ENCODE results near the gene PIBF1. TPM values are rescaled to one million over a fixed set of nuclear protein-coding genes. Genes with fewer than 3 reads are reported as not detected.

PIBF1 gene
- total and polyA plus RNA-seq, 2 donors, result 12.9 to 74.2 TPM

- no peak for DNase-seq (ENCODE audit: extremely low spot score)
- H3K4me1 ChIP-seq (ENCODE audit: insufficient read depth), result no peaks in the 10 kb centered on the region
- 88% methylated on average over 2 of the region's 2 CpGs for WGBS
Observed at GRCh38 chr13:72970301-72970880, 188.5 kb downstream of the PIBF1 start.

DNA sequence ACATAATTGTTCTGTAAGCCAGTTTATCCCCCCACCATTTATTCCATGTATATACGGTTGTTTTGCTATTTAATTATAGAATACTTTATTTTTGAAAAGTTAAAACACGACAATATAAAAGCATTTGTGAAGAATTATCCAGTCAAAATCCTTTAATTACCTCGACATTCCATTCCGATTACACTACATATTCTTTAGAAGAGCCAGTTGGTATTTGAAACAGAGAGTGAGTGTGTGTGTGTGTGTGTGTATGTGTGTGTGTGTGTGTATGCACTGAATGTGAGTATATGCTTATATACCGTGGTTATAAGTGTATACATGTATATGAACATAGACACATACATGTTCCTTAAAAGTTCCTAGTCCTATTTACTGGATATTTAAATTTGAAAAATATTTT lies 189.0 kb downstream of the PIBF1 start:
- WGBS, result 93% methylated on average over 5 of the region's 5 CpGs
- Histone ChIP-seq H3K4me3 (ENCODE audit: low read depth, low read length) (no peak overlapping the region), H3K36me3 (ENCODE audit: insufficient read depth) (peaks cover 4% of the 10 kb centered on the region), H3K4me1 (ENCODE audit: insufficient read depth) (no peaks in the 10 kb centered on the region), H3K27ac (ENCODE audit: low read depth) (no peak overlapping the region)
- no peak for DNase-seq (ENCODE audit: extremely low spot score)

More at GRCh38 chr13:72970301-72970880, 188.5 kb downstream of the PIBF1 start:
- no peak overlapping the region for H3K4me3 ChIP-seq (ENCODE audit: low read depth, low read length)
- no peak overlapping the region for H3K27ac ChIP-seq (ENCODE audit: low read depth)
- peaks cover 4% of the 10 kb centered on the region for H3K36me3 ChIP-seq (ENCODE audit: insufficient read depth)

GRCh38 chr13:72973234-72973633 lies 191.3 kb downstream of the PIBF1 start:
- 96% methylated on average over 1 of the region's 1 CpG for WGBS
- no peaks in the 10 kb centered on the region for H3K4me1 ChIP-seq (ENCODE audit: insufficient read depth)
- no peak for DNase-seq (ENCODE audit: extremely low spot score)
- peaks cover 4% of the 10 kb centered on the region for H3K36me3 ChIP-seq (ENCODE audit: insufficient read depth)
- no peak overlapping the region for H3K27ac ChIP-seq (ENCODE audit: low read depth)
- no peak overlapping the region for H3K4me3 ChIP-seq (ENCODE audit: low read depth, low read length)

GRCh38 chr13:72983085-72983768 lies 201.3 kb downstream of the PIBF1 start:
- Histone ChIP-seq H3K4me1 (ENCODE audit: insufficient read depth) (no peaks in the 10 kb centered on the region), H3K27ac (ENCODE audit: low read depth) (no peak overlapping the region), H3K36me3 (ENCODE audit: insufficient read depth) (no peaks in the 10 kb centered on the region), H3K4me3 (ENCODE audit: low read depth, low read length) (no peak overlapping the region)
- WGBS, result 88% methylated on average over 5 of the region's 5 CpGs
- DNase-seq (ENCODE audit: extremely low spot score), result no peak

DNA sequence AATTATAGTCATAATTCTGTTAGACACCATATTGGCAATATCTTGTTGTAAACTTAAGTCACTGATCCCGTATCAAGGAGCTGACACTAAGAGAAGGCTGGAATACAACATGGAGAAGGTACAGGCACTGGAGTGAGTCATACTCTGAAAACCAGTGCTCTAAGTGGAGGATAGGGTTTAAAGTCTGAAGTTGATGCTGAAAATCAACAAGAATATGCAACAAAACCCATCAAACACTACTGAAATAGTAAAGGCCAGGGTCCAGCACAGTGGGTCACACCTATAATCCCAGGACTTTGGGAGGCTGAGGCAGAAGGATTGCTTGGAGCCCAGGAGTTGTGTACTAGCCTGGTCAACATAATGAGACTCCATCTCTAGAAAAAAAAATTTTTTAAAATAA lies 203.7 kb downstream of the PIBF1 start:
- Histone ChIP-seq H3K36me3 (ENCODE audit: insufficient read depth) (no peaks in the 10 kb centered on the region), H3K4me1 (ENCODE audit: insufficient read depth) (no peaks in the 10 kb centered on the region), H3K4me3 (ENCODE audit: low read depth, low read length) (no peak overlapping the region), H3K27ac (ENCODE audit: low read depth) (no peak overlapping the region)
- 98% methylated on average over 1 of the region's 1 CpG for WGBS
- DNase-seq (ENCODE audit: extremely low spot score), result no peak

DNA sequence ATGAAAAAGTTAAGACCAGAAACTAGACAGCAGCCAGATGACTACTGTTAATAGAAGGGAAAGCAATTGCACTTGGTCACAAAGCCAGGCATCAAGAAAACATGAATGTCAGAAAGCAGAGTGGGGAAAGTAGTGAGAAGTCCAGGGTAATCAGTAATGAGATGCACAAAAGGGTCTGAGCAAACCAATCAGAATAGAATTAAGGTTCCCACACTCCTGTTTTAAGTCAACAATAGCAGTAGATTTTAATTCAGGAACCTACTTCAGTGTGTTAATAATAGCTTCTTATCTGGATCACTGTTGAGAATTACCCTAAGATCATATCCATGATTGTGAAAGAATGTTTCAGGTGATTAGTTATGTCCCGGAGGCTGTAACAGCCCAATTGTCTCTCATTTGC lies 204.3 kb downstream of the PIBF1 start:
- 87% methylated on average over 1 of the region's 1 CpG for WGBS
- Histone ChIP-seq H3K27ac (ENCODE audit: low read depth) (no peak overlapping the region), H3K4me1 (ENCODE audit: insufficient read depth) (no peaks in the 10 kb centered on the region), H3K4me3 (ENCODE audit: low read depth, low read length) (no peak overlapping the region), H3K36me3 (ENCODE audit: insufficient read depth) (no peaks in the 10 kb centered on the region)
- DNase-seq (ENCODE audit: extremely low spot score), result no peak

DNA sequence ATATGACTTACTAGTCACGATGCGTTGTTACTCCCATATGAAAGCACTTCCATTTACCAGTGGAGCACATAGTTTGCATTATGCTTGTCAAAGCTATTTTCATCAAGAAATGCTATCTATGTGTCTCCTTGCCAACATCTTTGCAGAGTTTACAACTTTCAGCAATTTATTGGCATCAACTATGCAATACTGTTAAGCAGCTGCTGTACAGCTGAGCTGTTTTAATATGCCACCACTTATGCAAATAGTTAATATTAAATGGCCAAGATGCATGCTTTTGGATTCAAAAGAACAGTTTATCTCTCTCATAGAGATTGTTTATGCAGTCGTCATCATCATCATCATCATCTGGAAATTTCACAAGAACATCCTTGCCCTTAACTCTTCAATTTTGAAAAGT lies 209.0 kb downstream of the PIBF1 start:
- Histone ChIP-seq H3K4me1 (ENCODE audit: insufficient read depth) (no peaks in the 10 kb centered on the region), H3K27ac (ENCODE audit: low read depth) (no peak overlapping the region), H3K36me3 (ENCODE audit: insufficient read depth) (no peaks in the 10 kb centered on the region), H3K4me3 (ENCODE audit: low read depth, low read length) (no peak overlapping the region)
- no peak for DNase-seq (ENCODE audit: extremely low spot score)
- WGBS, result 73% methylated on average over 3 of the region's 3 CpGs

GRCh38 chr13:72998012-72998411 lies 216.1 kb downstream of the PIBF1 start:
- no peak for DNase-seq (ENCODE audit: extremely low spot score)
- H3K4me3 ChIP-seq (ENCODE audit: low read depth, low read length), result no peak overlapping the region
- WGBS, result 99% methylated on average over 4 of the region's 4 CpGs
- H3K27ac ChIP-seq (ENCODE audit: low read depth), result no peak overlapping the region
- H3K36me3 ChIP-seq (ENCODE audit: insufficient read depth), result no peaks in the 10 kb centered on the region
- H3K4me1 ChIP-seq (ENCODE audit: insufficient read depth), result no peaks in the 10 kb centered on the region

- WGBS, result 90% methylated on average over 4 of the region's 4 CpGs
Observed at GRCh38 chr13:73000027-73000674, 218.2 kb downstream of the PIBF1 start.

GRCh38 chr13:73001971-73002370 lies 220.0 kb downstream of the PIBF1 start:
- no peak for DNase-seq (ENCODE audit: extremely low spot score)
- peaks cover 1% of the 10 kb centered on the region for H3K36me3 ChIP-seq (ENCODE audit: insufficient read depth)
- no peak overlapping the region for H3K4me3 ChIP-seq (ENCODE audit: low read depth, low read length)
- no peak overlapping the region for H3K27ac ChIP-seq (ENCODE audit: low read depth)
- H3K4me1 ChIP-seq (ENCODE audit: insufficient read depth), result no peaks in the 10 kb centered on the region

More at GRCh38 chr13:73000027-73000674, 218.2 kb downstream of the PIBF1 start:
- Histone ChIP-seq H3K27ac (ENCODE audit: low read depth) (no peak overlapping the region), H3K4me3 (ENCODE audit: low read depth, low read length) (no peak overlapping the region), H3K36me3 (ENCODE audit: insufficient read depth) (peaks cover 1% of the 10 kb centered on the region), H3K4me1 (ENCODE audit: insufficient read depth) (no peaks in the 10 kb centered on the region)
- no peak for DNase-seq (ENCODE audit: extremely low spot score)

DNA sequence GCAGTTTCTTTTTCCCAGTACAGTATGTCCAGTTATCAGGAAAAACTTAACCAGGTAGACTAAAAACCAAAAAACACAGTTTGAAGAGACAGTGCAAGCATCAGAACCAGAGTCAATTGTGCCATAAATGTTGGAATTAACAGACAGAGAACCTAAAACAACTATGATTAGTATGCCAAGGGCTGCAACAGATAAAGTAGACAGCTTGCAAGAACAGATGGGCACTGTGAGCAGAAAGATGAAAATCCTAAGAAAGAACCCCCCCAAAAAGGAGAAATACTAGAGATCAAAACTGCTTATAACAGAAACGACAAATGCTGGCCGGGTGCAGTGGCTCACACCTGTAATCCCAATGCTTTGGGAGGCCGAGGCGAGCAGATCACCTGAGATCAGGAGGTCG lies 229.8 kb downstream of the PIBF1 start:
- H3K27ac ChIP-seq (ENCODE audit: low read depth), result no peak overlapping the region
- DNase-seq (ENCODE audit: extremely low spot score), result no peak
- no peak overlapping the region for H3K4me3 ChIP-seq (ENCODE audit: low read depth, low read length)
- H3K36me3 ChIP-seq (ENCODE audit: insufficient read depth), result no peaks in the 10 kb centered on the region
- no peaks in the 10 kb centered on the region for H3K4me1 ChIP-seq (ENCODE audit: insufficient read depth)
- WGBS, result 97% methylated on average over 5 of the region's 5 CpGs

DNA sequence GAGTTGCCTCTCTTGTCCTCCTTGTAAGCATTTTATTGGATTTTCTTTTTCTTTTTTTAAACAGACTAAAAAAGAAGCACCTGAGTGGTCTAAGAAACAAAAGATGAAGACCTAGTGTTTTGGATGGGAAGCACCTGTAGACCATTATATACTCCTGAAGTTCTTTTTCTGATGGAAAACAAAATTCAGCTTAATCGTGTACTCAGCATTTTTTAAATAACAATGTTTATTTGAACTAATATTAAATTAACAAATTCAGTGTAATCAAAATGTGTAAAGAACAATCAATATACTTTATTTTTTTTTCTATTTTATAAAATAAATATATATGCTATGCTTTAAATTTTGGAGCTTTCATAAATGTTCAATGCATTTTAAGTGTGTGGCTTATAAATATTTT lies 233.9 kb downstream of the PIBF1 start:
- Histone ChIP-seq H3K27ac (ENCODE audit: low read depth) (no peak overlapping the region), H3K36me3 (ENCODE audit: insufficient read depth) (no peaks in the 10 kb centered on the region), H3K4me1 (ENCODE audit: insufficient read depth) (no peaks in the 10 kb centered on the region), H3K4me3 (ENCODE audit: low read depth, low read length) (no peak overlapping the region)
- DNase-seq (ENCODE audit: extremely low spot score), result no peak
- 98% methylated on average over 1 of the region's 1 CpG for WGBS

DNA sequence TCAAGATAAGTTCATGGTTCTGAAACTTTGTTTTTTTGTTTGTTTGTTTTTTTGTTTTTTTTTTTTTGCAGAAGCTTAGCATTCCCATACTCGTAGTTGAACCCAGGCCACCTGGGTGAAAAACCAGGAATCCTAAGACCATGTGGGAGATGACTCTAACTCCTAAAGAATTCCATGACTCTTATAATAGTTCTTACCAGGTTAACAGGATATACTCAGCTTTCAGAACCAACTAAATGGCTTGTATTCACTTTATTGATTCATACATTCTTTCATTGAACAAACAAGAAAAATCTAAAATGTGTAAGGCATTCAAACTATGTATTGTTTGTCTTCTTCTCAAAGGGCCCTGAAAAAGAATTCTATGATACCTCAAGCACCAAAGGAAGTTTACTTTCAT lies 236.4 kb downstream of the PIBF1 start:
- Histone ChIP-seq H3K36me3 (ENCODE audit: insufficient read depth) (no peaks in the 10 kb centered on the region), H3K4me1 (ENCODE audit: insufficient read depth) (no peaks in the 10 kb centered on the region), H3K27ac (ENCODE audit: low read depth) (no peak overlapping the region), H3K4me3 (ENCODE audit: low read depth, low read length) (no peak overlapping the region)
- 77% methylated on average over 1 of the region's 1 CpG for WGBS
- DNase-seq (ENCODE audit: extremely low spot score), result no peak
